SK-N-SH treated with all-trans-retinoic acid at 6 μM for 48 hours (cell line): ENCODE data around the gene VANGL1.

Source experiments
- ATAC-seq: fragments of 200-7000 bp; cut with Tn5 transposase; 3 replicates; pipeline ENCODE4 v1.9.1; 2020; ENCODE audit warnings: mild to moderate bottlenecking, moderate library complexity
- ARNTL ChIP-seq: fragments of 450-650 bp; formaldehyde crosslinking; IDR thresholded peaks from 2 replicates; pipeline ENCODE4 v1.5.0; 2020; ENCODE audit warnings: low read depth, mild to moderate bottlenecking, moderate library complexity, borderline replicate concordance
- CSDC2 ChIP-seq: fragments of 250-450 bp; sonication (Bioruptor Pico); IDR thresholded peaks from 2 replicates; pipeline ENCODE4 v1.5.0; 2020; ENCODE audit warnings: mild to moderate bottlenecking, moderate library complexity
- ESRRG ChIP-seq: fragments of 250-450 bp; sonication (Bioruptor Pico); IDR thresholded peaks from 2 replicates; pipeline ENCODE4 v1.6.1; 2021; ENCODE audit warnings: mild to moderate bottlenecking
- GLIS3 ChIP-seq: fragments of 250-450 bp; sonication (Bioruptor Pico); IDR thresholded peaks from 2 replicates; pipeline ENCODE4 v1.5.0; 2020; ENCODE audit warnings: mild to moderate bottlenecking, moderate library complexity
- ISL1 ChIP-seq: fragments of 250-450 bp; sonication (Bioruptor Pico); IDR thresholded peaks from 2 replicates; pipeline ENCODE4 v2.1.2; 2022; ENCODE audit warnings: mild to moderate bottlenecking, moderate library complexity
- OSR1 ChIP-seq: fragments of 250-450 bp; sonication (Bioruptor Pico); IDR thresholded peaks from 2 replicates; pipeline ENCODE4 v1.8.0; 2022; ENCODE audit warnings: moderate library complexity, mild to moderate bottlenecking, inconsistent platforms
- PPARA ChIP-seq: fragments of 250-450 bp; sonication (Bioruptor Pico); IDR thresholded peaks from 2 replicates; pipeline ENCODE4 v1.5.0; 2020; ENCODE audit warnings: mild to moderate bottlenecking, borderline replicate concordance
- SNAI2 ChIP-seq: fragments of 250-450 bp; sonication (Bioruptor Pico); IDR thresholded peaks from 2 replicates; pipeline ENCODE4 v1.5.0; 2020; ENCODE audit warnings: mild to moderate bottlenecking, moderate library complexity
- TCF4 ChIP-seq: fragments of 250-450 bp; sonication (Bioruptor Pico); IDR thresholded peaks from 2 replicates; pipeline ENCODE4 v1.8.0; 2021; ENCODE audit warnings: mild to moderate bottlenecking, moderate library complexity, borderline replicate concordance
- ZFP3 ChIP-seq: fragments of 250-450 bp; sonication (Bioruptor Pico); IDR thresholded peaks from 2 replicates; pipeline ENCODE4 v1.5.0; 2020; ENCODE audit warnings: mild to moderate bottlenecking, moderate library complexity
- ZFP30 ChIP-seq: fragments of 450-650 bp; formaldehyde crosslinking; IDR thresholded peaks from 2 replicates; pipeline ENCODE4 v1.5.0; 2022; ENCODE audit warnings: mild to moderate bottlenecking, moderate library complexity
- ZNF565 ChIP-seq: fragments of 450-650 bp; formaldehyde crosslinking; conservative IDR thresholded peaks from 2 replicates; pipeline ENCODE4 v1.5.0; 2020; ENCODE audit warnings: low read depth, mild to moderate bottlenecking, moderate library complexity
- ZNF70 ChIP-seq: fragments of 450-650 bp; formaldehyde crosslinking; IDR thresholded peaks from 2 replicates; pipeline ENCODE4 v1.5.0; 2020; ENCODE audit warnings: mild to moderate bottlenecking, moderate library complexity
- ZNF8 ChIP-seq: fragments of 450-650 bp; formaldehyde crosslinking; IDR thresholded peaks from 2 replicates; pipeline ENCODE4 v1.5.0; 2020; ENCODE audit warnings: mild to moderate bottlenecking, moderate library complexity
- TF ChIP-seq, protein P1 (sequence below): fragments of 250-450 bp; sonication (Bioruptor Pico); IDR thresholded peaks from 2 replicates; pipeline ENCODE4 v1.5.0; 2020; ENCODE audit warnings: mild to moderate bottlenecking, moderate library complexity
- TF ChIP-seq, protein P2 (sequence below): fragments of 250-450 bp; sonication (Bioruptor Pico); IDR thresholded peaks from 2 replicates; pipeline ENCODE4 v1.8.0; 2020; ENCODE audit warnings: mild to moderate bottlenecking, moderate library complexity, borderline replicate concordance
- TF ChIP-seq, protein P3 (sequence below): fragments of 250-450 bp; sonication (Bioruptor Pico); IDR thresholded peaks from 2 replicates; pipeline ENCODE4 v1.5.1; 2021; ENCODE audit warnings: mild to moderate bottlenecking, moderate library complexity
- TF ChIP-seq, protein P4 (sequence below): fragments of 250-450 bp; sonication (Bioruptor Pico); IDR thresholded peaks from 2 replicates; pipeline ENCODE4 v1.5.1; 2020; ENCODE audit warnings: low read depth, mild to moderate bottlenecking, moderate library complexity
- TF ChIP-seq, protein P5 (sequence below): fragments of 250-450 bp; sonication (Bioruptor Pico); IDR thresholded peaks from 2 replicates; pipeline ENCODE4 v1.8.0; 2021; ENCODE audit warnings: low read depth, mild to moderate bottlenecking, moderate library complexity, borderline replicate concordance

Gene VANGL1

DNA sequence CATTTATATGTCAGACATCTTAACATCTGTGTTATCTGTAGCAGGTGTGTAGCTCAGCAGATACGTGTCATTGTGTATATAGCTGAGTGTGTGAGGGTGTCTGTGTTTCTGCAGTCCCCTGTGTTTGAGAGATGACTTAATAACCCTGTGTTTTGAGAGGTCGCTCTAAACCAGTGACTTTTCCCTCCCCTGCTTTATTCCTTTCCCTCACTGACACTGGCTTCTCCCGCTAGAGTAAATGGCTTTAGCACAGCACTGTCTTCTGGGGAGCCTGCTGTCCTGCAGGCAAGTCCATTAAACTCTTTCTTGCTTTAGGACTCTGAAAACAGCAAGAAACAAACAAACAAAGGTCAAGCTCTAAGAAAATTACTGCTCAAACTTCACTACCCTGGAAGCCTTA, 53.0 kb downstream of the VANGL1 start:
- no peak for ATAC-seq
- TF ChIP-seq ZFP3 (CRISPR knock-in tag) (no peak), ZFP30 (CRISPR knock-in tag) (no peak), PPARA (no peak), ZNF8 (CRISPR knock-in tag) (no peak), CSDC2 (no peak), TCF4 (CRISPR knock-in tag) (no peak)
- TF ChIP-seq, protein P1, sequence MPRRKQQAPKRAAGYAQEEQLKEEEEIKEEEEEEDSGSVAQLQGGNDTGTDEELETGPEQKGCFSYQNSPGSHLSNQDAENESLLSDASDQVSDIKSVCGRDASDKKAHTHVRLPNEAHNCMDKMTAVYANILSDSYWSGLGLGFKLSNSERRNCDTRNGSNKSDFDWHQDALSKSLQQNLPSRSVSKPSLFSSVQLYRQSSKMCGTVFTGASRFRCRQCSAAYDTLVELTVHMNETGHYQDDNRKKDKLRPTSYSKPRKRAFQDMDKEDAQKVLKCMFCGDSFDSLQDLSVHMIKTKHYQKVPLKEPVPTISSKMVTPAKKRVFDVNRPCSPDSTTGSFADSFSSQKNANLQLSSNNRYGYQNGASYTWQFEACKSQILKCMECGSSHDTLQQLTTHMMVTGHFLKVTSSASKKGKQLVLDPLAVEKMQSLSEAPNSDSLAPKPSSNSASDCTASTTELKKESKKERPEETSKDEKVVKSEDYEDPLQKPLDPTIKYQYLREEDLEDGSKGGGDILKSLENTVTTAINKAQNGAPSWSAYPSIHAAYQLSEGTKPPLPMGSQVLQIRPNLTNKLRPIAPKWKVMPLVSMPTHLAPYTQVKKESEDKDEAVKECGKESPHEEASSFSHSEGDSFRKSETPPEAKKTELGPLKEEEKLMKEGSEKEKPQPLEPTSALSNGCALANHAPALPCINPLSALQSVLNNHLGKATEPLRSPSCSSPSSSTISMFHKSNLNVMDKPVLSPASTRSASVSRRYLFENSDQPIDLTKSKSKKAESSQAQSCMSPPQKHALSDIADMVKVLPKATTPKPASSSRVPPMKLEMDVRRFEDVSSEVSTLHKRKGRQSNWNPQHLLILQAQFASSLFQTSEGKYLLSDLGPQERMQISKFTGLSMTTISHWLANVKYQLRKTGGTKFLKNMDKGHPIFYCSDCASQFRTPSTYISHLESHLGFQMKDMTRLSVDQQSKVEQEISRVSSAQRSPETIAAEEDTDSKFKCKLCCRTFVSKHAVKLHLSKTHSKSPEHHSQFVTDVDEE (CRISPR knock-in tag): no peak
- TF ChIP-seq, protein P2, sequence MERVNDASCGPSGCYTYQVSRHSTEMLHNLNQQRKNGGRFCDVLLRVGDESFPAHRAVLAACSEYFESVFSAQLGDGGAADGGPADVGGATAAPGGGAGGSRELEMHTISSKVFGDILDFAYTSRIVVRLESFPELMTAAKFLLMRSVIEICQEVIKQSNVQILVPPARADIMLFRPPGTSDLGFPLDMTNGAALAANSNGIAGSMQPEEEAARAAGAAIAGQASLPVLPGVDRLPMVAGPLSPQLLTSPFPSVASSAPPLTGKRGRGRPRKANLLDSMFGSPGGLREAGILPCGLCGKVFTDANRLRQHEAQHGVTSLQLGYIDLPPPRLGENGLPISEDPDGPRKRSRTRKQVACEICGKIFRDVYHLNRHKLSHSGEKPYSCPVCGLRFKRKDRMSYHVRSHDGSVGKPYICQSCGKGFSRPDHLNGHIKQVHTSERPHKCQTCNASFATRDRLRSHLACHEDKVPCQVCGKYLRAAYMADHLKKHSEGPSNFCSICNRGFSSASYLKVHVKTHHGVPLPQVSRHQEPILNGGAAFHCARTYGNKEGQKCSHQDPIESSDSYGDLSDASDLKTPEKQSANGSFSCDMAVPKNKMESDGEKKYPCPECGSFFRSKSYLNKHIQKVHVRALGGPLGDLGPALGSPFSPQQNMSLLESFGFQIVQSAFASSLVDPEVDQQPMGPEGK: no peak
- TF ChIP-seq, protein P3, sequence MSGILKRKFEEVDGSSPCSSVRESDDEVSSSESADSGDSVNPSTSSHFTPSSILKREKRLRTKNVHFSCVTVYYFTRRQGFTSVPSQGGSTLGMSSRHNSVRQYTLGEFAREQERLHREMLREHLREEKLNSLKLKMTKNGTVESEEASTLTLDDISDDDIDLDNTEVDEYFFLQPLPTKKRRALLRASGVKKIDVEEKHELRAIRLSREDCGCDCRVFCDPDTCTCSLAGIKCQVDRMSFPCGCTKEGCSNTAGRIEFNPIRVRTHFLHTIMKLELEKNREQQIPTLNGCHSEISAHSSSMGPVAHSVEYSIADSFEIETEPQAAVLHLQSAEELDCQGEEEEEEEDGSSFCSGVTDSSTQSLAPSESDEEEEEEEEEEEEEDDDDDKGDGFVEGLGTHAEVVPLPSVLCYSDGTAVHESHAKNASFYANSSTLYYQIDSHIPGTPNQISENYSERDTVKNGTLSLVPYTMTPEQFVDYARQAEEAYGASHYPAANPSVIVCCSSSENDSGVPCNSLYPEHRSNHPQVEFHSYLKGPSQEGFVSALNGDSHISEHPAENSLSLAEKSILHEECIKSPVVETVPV (CRISPR knock-in tag): no peak
- TF ChIP-seq, protein P4, sequence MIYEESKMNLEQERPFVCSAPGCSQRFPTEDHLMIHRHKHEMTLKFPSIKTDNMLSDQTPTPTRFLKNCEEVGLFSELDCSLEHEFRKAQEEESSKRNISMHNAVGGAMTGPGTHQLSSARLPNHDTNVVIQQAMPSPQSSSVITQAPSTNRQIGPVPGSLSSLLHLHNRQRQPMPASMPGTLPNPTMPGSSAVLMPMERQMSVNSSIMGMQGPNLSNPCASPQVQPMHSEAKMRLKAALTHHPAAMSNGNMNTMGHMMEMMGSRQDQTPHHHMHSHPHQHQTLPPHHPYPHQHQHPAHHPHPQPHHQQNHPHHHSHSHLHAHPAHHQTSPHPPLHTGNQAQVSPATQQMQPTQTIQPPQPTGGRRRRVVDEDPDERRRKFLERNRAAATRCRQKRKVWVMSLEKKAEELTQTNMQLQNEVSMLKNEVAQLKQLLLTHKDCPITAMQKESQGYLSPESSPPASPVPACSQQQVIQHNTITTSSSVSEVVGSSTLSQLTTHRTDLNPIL (CRISPR knock-in tag): no peak
- TF ChIP-seq, all 23 proteins: peak for 0

DNA sequence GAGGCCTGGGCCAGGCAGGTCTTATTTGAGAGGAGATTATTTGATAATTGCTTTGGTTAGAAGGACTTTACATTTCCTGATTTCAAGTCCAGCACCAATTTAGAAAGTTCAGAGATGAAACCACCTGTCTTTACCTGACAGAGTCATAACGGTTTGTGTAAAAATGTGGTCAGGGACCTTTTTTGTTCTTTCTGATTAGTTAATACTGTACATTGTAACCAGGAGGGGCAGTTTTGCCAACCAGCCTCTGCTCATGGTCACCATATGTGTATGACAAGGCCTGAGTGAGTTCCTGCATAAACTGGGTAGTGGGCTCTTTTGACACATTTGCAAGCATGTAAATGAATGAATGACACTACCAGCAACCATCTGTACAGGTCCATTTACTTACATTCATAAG, 55.8 kb downstream of the VANGL1 start:
- TF ChIP-seq GLIS3 (no peak), ARNTL (no peak), ZNF70 (CRISPR knock-in tag) (no peak), ZFP3 (CRISPR knock-in tag) (no peak), CSDC2 (no peak), ZNF565 (CRISPR knock-in tag) (no peak), TCF4 (CRISPR knock-in tag) (no peak), ISL1 (no peak)
- TF ChIP-seq, protein P4 (CRISPR knock-in tag): no peak
- TF ChIP-seq, protein P3 (CRISPR knock-in tag): no peak
- TF ChIP-seq, protein P5, sequence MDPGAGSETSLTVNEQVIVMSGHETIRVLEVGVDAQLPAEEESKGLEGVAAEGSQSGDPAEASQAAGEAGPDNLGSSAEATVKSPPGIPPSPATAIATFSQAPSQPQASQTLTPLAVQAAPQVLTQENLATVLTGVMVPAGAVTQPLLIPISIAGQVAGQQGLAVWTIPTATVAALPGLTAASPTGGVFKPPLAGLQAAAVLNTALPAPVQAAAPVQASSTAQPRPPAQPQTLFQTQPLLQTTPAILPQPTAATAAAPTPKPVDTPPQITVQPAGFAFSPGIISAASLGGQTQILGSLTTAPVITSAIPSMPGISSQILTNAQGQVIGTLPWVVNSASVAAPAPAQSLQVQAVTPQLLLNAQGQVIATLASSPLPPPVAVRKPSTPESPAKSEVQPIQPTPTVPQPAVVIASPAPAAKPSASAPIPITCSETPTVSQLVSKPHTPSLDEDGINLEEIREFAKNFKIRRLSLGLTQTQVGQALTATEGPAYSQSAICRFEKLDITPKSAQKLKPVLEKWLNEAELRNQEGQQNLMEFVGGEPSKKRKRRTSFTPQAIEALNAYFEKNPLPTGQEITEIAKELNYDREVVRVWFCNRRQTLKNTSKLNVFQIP: no peak
- no peak for ATAC-seq

DNA sequence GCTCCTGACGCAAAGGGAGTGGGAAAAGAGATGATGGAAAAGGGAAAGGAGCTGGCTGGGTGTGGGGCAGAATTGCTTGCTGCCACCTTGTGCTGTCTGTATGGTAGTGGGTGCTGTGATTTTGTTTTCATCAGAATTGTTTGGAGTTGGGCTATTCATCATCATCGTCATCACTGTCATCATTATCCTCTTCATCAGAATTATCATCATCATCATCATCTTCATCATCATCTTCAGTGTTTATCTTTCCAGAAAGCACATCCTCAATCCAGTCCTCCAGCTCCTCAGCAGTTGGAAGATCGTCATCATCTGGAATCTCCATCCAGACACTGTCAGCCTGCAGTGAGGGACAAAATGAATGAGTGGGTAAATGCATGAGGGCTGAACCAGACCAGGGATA, 59.3 kb downstream of the VANGL1 start:
- TF ChIP-seq CSDC2 (no peak), PPARA (no peak), TCF4 (CRISPR knock-in tag) (no peak), OSR1 (CRISPR knock-in tag) (no peak), ZNF565 (CRISPR knock-in tag) (no peak), ZFP30 (CRISPR knock-in tag) (no peak), ARNTL (no peak), ZNF8 (CRISPR knock-in tag) (no peak), ZFP3 (CRISPR knock-in tag) (no peak), SNAI2 (CRISPR knock-in tag) (no peak), ESRRG (CRISPR knock-in tag) (no peak), ISL1 (no peak)
- TF ChIP-seq, protein P2: no peak
- TF ChIP-seq, protein P1 (CRISPR knock-in tag): no peak
- no peak for ATAC-seq
